Neural progenitor cell (in vitro differentiated cells): Measurements from ENCODE around the gene SNX9. TPM values are rescaled to one million over a fixed set of nuclear protein-coding genes. Genes with fewer than 3 reads are reported as not detected.

Experiments
- DNase-seq: peaks from one replicate; pipeline ENCODE4 v3.0.0-alpha.2; 2016; ENCODE audit warnings: low spot score
- H2AFZ ChIP-seq: fragments of 200-600 bp; sonication (generic); replicated peaks from 2 replicates; pipeline ENCODE4 v1.6.1; 2016; ENCODE audit warnings: antibody characterized with exemption
- H3F3A ChIP-seq: fragments of 200-600 bp; sonication (generic); 2 replicates; pipeline ENCODE4 v1.6.1; 2016; ENCODE audit warnings: antibody characterized with exemption, low read depth
- H3K27ac ChIP-seq: fragments of 200-600 bp; sonication (generic); 2 replicates; pipeline ENCODE4 v1.5.1; 2016; ENCODE audit warnings: mild to moderate bottlenecking
- H3K27me3 ChIP-seq: fragments of 200-600 bp; sonication (generic); 2 replicates; pipeline ENCODE4 v1.6.1; 2016; ENCODE audit warnings: mild to moderate bottlenecking, moderate library complexity
- H3K36me3 ChIP-seq: fragments of 200-600 bp; sonication (generic); 2 replicates; pipeline ENCODE4 v1.5.1; 2016
- H3K4me1 ChIP-seq: fragments of 200-600 bp; sonication (generic); 2 replicates; pipeline ENCODE4 v1.6.1; 2016; ENCODE audit warnings: mixed run types
- H3K4me2 ChIP-seq: fragments of 200-600 bp; sonication (generic); 2 replicates; pipeline ENCODE4 v1.6.1; 2016
- H3K4me3 ChIP-seq: fragments of 200-600 bp; sonication (generic); 2 replicates; pipeline ENCODE4 v1.5.1; 2016
- H3K79me2 ChIP-seq: fragments of 200-600 bp; sonication (generic); 2 replicates; pipeline ENCODE4 v1.6.1; 2016; ENCODE audit warnings: low read depth
- H3K9ac ChIP-seq: fragments of 200-600 bp; sonication (generic); 2 replicates; pipeline ENCODE4 v1.6.1; 2016
- H3K9me3 ChIP-seq: fragments of 200-600 bp; sonication (generic); 2 replicates; pipeline ENCODE4 v1.5.1; 2016; ENCODE audit warnings: low read depth
- H4K20me1 ChIP-seq: fragments of 200-600 bp; sonication (generic); 2 replicates; pipeline ENCODE4 v1.6.1; 2016; ENCODE audit warnings: low read depth
- H3K27ac Mint-ChIP-seq: 3 replicates; pipeline ENCODE4 v1.8.0; 2021; ENCODE audit warnings: mixed read lengths
- H3K27me3 Mint-ChIP-seq: 2 replicates; pipeline ENCODE4 v1.8.0; 2022; ENCODE audit warnings: low read depth, mild to moderate bottlenecking, inconsistent platforms, moderate library complexity, mixed read lengths; ENCODE audit not compliant: insufficient read depth
- H3K36me3 Mint-ChIP-seq: 3 replicates; pipeline ENCODE4 v1.8.0; 2021; ENCODE audit warnings: mixed read lengths
- H3K4me1 Mint-ChIP-seq: 3 replicates; pipeline ENCODE4 v1.8.0; 2021; ENCODE audit warnings: mixed read lengths
- H3K4me3 Mint-ChIP-seq: 3 replicates; pipeline ENCODE4 v1.8.0; 2021; ENCODE audit warnings: mild to moderate bottlenecking, moderate library complexity, mixed read lengths
- H3K9me3 Mint-ChIP-seq: 3 replicates; pipeline ENCODE4 v1.8.0; 2020; ENCODE audit warnings: mixed read lengths
- EZH2 ChIP-seq: fragments of 200-600 bp; sonication (generic); IDR thresholded peaks from 2 replicates; pipeline ENCODE4 v1.6.1; 2017; ENCODE audit warnings: antibody characterized with exemption, mild to moderate bottlenecking, moderate library complexity
- EZH2phosphoT487 ChIP-seq: fragments of 200-600 bp; sonication (generic); IDR thresholded peaks from 2 replicates; pipeline ENCODE4 v1.6.1; 2017; ENCODE audit warnings: antibody characterized with exemption
- total RNA-seq: library from RNA; depleted of rRNA; stranded (reverse); fragments of >200 nt; gene quantifications from 2 replicates; pipeline ENCODE4 v1.2.3, GENCODE V29; 2015; ENCODE audit warnings: low replicate concordance
- TF ChIP-seq, protein P1 (sequence below): fragments of 200-600 bp; sonication (generic); IDR thresholded peaks from 2 replicates; pipeline ENCODE4 v1.5.1; 2017; ENCODE audit warnings: antibody characterized with exemption, mild to moderate bottlenecking

The SNX9 gene
- total RNA-seq, 1 donor from 2014 or later = 17.8 TPM

DNA sequence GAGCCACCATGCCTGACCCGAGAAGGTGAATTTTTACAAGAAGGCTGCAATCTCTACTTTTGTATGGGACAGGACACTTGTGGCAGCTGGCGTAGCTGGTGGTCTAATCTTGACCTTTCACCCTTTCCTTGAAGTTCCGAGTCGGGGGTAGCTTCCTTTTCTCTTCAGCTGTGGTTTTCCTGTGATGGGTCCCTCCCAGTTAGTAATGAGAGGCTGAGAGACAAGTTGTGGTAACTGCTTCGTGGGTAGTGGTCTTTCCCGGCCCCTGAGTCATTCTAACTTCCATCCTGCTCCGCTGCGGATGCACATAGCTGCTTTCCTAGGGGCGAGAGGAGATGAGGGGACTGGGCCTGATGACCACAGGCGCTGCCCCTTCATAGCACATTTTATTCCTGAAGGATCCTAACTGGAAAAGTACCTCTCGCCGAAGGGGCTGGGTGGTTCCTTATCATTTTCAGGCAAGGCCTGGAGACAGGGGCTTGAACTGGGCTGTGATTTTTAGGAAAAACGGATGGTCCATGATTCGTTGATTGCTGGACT lies 161.7 kb downstream of the SNX9 start:
- Histone ChIP-seq H4K20me1 (peaks cover 7% of the 10 kb centered on the region), H3K9ac (no peak overlapping the region), H3K4me2 (no peak overlapping the region), H3K36me3 (no peaks in the 10 kb centered on the region), H3K9me3 (no peaks in the 10 kb centered on the region), H3K4me1 (peaks cover 13% of the 10 kb centered on the region), H3K4me3 (no peak overlapping the region), H3K27ac (no peak overlapping the region), H3K79me2 (no peaks in the 10 kb centered on the region), H3F3A (peaks cover 14% of the 10 kb centered on the region), H2AFZ (no peak overlapping the region), H3K27me3 (peaks cover 48% of the 10 kb centered on the region)
- TF ChIP-seq, protein P1, sequence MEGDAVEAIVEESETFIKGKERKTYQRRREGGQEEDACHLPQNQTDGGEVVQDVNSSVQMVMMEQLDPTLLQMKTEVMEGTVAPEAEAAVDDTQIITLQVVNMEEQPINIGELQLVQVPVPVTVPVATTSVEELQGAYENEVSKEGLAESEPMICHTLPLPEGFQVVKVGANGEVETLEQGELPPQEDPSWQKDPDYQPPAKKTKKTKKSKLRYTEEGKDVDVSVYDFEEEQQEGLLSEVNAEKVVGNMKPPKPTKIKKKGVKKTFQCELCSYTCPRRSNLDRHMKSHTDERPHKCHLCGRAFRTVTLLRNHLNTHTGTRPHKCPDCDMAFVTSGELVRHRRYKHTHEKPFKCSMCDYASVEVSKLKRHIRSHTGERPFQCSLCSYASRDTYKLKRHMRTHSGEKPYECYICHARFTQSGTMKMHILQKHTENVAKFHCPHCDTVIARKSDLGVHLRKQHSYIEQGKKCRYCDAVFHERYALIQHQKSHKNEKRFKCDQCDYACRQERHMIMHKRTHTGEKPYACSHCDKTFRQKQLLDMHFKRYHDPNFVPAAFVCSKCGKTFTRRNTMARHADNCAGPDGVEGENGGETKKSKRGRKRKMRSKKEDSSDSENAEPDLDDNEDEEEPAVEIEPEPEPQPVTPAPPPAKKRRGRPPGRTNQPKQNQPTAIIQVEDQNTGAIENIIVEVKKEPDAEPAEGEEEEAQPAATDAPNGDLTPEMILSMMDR = no peak
- TF ChIP-seq EZH2 = no peak
- no peak for TF ChIP-seq EZH2phosphoT487
- Mint-ChIP-seq H3K27ac (no peak overlapping the region), H3K4me1 (peaks cover 21% of the 10 kb centered on the region), H3K9me3 (no peaks in the 10 kb centered on the region), H3K27me3 (peaks cover 8% of the 10 kb centered on the region), H3K36me3 (no peaks in the 10 kb centered on the region), H3K4me3 (no peak overlapping the region)
- no peak for DNase-seq

DNA sequence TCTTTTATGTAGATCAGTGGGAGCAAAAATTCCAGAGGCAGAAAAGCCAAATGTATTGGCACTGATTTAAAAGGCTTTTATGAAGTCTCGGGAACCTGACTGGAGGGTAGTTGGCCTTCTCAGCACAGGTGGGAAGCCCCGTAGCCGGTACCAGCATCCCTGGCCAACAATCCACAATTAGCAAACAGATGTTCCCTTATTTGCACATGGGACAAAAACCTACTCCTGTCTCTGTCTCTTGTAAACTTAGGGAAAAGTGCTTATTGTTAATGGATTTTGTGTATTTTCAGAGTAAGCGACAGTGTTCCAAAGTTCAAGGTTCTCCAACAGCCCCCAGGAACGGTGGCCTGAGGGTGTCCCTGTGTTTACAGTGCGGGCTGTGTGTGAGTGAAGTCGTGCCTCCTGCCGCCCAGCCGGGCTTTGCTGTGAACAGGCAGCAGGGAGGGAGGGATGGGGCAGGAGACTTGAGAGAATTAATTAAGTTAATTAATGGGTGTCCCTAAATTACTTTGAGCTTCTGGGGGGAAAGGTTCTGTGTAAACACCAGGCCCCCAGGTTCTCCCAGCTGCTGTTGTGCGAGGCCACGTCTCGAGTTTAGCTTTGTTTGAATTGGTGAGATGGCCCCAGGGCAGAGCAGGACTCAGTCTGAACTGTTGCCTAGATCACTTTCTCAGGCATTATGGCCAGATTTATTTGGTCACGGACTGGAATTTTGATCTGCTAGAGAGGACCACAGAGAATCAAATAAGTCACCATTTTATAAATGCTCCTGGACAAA lies 162.5 kb downstream of the SNX9 start:
- Mint-ChIP-seq H3K4me1 (peaks cover 26% of the 10 kb centered on the region), H3K27ac (no peak overlapping the region), H3K9me3 (no peaks in the 10 kb centered on the region), H3K27me3 (peaks cover 5% of the 10 kb centered on the region), H3K4me3 (no peak overlapping the region), H3K36me3 (no peaks in the 10 kb centered on the region)
- H3K9me3 ChIP-seq = no peaks in the 10 kb centered on the region
- peaks cover 13% of the 10 kb centered on the region for H3K4me1 ChIP-seq
- no peak overlapping the region for H3K4me3 ChIP-seq
- H3K36me3 ChIP-seq = no peaks in the 10 kb centered on the region
- no peaks in the 10 kb centered on the region for H3K79me2 ChIP-seq
- peaks cover 7% of the 10 kb centered on the region for H4K20me1 ChIP-seq
- peaks cover 40% of the 10 kb centered on the region for H3K27me3 ChIP-seq
- TF ChIP-seq EZH2phosphoT487 (no peak), EZH2 (no peak)
- TF ChIP-seq, protein P1 = no peak
- H3K27ac ChIP-seq = no peak overlapping the region
- DNase-seq = no peak
- peaks cover 10% of the 10 kb centered on the region for H3F3A ChIP-seq
- H3K4me2 ChIP-seq = peak overlapping the region; percentile 14
- H3K9ac ChIP-seq = no peak overlapping the region
- no peak overlapping the region for H2AFZ ChIP-seq

DNA sequence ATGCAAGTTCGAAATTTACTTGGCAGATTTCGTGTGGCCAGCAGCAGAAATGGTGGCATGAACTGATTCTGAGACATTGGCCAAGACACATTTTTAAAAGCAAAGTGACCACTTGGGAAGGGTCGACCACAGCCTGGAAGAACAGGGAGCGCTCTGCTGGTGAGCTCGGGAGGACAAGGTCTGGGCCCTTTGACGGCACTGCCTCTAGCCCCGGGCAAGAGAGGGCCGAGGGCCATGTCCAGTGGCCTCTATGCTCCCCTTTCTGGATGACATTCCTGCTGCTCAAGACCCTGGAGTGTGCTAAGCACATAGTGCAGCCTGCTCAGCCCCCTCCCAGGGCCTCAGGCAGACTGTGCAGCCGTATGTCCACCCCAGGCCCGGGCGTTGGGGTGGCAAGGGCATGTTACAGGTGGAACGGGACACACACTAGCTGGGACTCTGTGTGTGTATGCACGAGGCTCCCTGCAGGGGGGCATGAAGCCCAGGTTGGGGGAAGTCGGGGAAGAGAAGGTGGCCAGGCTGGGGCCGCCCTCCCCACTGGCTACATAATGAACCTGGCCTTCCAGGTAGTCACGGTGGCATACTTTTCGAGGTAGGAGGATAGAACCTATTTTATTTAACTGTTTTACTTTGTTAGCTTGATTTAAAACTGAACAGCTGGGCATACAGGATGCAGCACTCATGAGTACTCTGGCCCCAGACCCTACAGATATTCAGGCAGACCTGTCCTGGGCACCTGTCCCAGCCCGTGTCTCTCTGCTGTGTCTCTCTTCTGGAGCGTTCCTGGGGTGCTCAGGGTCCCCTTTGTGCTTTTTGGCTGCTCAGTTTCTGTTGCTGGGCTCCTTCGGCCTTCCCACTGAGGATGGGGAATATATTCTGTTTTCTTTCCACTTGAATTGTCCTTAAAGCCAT lies 165.0 kb downstream of the SNX9 start:
- H3K27ac Mint-ChIP-seq = no peak overlapping the region
- Histone ChIP-seq H4K20me1 (peaks cover 1% of the 10 kb centered on the region), H3K36me3 (no peaks in the 10 kb centered on the region), H3K9me3 (no peaks in the 10 kb centered on the region), H3F3A (peaks cover 5% of the 10 kb centered on the region), H2AFZ (no peak overlapping the region), H3K9ac (no peak overlapping the region), H3K4me1 (peaks cover 13% of the 10 kb centered on the region), H3K4me2 (no peak overlapping the region), H3K27ac (no peak overlapping the region), H3K27me3 (peaks cover 15% of the 10 kb centered on the region), H3K79me2 (no peaks in the 10 kb centered on the region), H3K4me3 (no peak overlapping the region)
- H3K4me1 Mint-ChIP-seq = peaks cover 25% of the 10 kb centered on the region
- H3K4me3 Mint-ChIP-seq = no peak overlapping the region
- H3K36me3 Mint-ChIP-seq = no peaks in the 10 kb centered on the region
- H3K27me3 Mint-ChIP-seq = no peaks in the 10 kb centered on the region
- H3K9me3 Mint-ChIP-seq = no peaks in the 10 kb centered on the region
- TF ChIP-seq EZH2 (no peak), EZH2phosphoT487 (no peak)
- TF ChIP-seq, protein P1 = no peak
- no peak for DNase-seq
